ENCODE data around the gene TMX1. TPM values are rescaled to one million over a fixed set of nuclear protein-coding genes. Genes with fewer than 3 reads are reported as not detected.

The TMX1 gene
- total and polyA plus RNA-seq, 2 experiments from 2014 or later, result 61.5 to 126 TPM

GRCh38 chr14:51246032-51246431 is 6.0 kb downstream of the TMX1 start (continued):
- TF ChIP-seq, protein P1, sequence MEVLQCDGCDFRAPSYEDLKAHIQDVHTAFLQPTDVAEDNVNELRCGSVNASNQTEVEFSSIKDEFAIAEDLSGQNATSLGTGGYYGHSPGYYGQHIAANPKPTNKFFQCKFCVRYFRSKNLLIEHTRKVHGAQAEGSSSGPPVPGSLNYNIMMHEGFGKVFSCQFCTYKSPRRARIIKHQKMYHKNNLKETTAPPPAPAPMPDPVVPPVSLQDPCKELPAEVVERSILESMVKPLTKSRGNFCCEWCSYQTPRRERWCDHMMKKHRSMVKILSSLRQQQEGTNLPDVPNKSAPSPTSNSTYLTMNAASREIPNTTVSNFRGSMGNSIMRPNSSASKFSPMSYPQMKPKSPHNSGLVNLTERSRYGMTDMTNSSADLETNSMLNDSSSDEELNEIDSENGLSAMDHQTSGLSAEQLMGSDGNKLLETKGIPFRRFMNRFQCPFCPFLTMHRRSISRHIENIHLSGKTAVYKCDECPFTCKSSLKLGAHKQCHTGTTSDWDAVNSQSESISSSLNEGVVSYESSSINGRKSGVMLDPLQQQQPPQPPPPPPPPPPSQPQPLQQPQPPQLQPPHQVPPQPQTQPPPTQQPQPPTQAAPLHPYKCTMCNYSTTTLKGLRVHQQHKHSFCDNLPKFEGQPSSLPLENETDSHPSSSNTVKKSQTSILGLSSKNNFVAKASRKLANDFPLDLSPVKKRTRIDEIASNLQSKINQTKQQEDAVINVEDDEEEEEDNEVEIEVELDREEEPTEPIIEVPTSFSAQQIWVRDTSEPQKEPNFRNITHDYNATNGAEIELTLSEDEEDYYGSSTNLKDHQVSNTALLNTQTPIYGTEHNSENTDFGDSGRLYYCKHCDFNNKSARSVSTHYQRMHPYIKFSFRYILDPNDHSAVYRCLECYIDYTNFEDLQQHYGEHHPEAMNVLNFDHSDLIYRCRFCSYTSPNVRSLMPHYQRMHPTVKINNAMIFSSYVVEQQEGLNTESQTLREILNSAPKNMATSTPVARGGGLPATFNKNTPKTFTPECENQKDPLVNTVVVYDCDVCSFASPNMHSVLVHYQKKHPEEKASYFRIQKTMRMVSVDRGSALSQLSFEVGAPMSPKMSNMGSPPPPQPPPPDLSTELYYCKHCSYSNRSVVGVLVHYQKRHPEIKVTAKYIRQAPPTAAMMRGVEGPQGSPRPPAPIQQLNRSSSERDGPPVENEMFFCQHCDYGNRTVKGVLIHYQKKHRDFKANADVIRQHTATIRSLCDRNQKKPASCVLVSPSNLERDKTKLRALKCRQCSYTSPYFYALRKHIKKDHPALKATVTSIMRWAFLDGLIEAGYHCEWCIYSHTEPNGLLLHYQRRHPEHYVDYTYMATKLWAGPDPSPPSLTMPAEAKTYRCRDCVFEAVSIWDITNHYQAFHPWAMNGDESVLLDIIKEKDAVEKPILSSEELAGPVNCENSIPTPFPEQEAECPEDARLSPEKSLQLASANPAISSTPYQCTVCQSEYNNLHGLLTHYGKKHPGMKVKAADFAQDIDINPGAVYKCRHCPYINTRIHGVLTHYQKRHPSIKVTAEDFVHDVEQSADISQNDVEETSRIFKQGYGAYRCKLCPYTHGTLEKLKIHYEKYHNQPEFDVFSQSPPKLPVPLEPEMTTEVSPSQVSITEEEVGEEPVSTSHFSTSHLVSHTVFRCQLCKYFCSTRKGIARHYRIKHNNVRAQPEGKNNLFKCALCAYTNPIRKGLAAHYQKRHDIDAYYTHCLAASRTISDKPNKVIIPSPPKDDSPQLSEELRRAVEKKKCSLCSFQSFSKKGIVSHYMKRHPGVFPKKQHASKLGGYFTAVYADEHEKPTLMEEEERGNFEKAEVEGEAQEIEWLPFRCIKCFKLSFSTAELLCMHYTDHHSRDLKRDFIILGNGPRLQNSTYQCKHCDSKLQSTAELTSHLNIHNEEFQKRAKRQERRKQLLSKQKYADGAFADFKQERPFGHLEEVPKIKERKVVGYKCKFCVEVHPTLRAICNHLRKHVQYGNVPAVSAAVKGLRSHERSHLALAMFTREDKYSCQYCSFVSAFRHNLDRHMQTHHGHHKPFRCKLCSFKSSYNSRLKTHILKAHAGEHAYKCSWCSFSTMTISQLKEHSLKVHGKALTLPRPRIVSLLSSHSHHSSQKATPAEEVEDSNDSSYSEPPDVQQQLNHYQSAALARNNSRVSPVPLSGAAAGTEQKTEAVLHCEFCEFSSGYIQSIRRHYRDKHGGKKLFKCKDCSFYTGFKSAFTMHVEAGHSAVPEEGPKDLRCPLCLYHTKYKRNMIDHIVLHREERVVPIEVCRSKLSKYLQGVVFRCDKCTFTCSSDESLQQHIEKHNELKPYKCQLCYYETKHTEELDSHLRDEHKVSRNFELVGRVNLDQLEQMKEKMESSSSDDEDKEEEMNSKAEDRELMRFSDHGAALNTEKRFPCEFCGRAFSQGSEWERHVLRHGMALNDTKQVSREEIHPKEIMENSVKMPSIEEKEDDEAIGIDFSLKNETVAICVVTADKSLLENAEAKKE (CRISPR knock-in tag; IDR thresholded peaks at IDR 0.05), result no peak
- TF ChIP-seq ZNF114 (CRISPR knock-in tag; IDR thresholded peaks at IDR 0.05) (no peak), STAT1 (IDR thresholded peaks at IDR 0.05; ENCODE audit: unreplicated experiment) (no peak), POLR2AphosphoS5 (IDR thresholded peaks at IDR 0.05; ENCODE audit: low read depth) (no peak), CTCF (conservative IDR thresholded peaks at IDR 0.05; ENCODE audit: low read depth in 2 of 2) (no peak), ZNF331 (CRISPR knock-in tag; IDR thresholded peaks at IDR 0.05; ENCODE audit: low read depth) (no peak)
- TF ChIP-seq, protein P2, sequence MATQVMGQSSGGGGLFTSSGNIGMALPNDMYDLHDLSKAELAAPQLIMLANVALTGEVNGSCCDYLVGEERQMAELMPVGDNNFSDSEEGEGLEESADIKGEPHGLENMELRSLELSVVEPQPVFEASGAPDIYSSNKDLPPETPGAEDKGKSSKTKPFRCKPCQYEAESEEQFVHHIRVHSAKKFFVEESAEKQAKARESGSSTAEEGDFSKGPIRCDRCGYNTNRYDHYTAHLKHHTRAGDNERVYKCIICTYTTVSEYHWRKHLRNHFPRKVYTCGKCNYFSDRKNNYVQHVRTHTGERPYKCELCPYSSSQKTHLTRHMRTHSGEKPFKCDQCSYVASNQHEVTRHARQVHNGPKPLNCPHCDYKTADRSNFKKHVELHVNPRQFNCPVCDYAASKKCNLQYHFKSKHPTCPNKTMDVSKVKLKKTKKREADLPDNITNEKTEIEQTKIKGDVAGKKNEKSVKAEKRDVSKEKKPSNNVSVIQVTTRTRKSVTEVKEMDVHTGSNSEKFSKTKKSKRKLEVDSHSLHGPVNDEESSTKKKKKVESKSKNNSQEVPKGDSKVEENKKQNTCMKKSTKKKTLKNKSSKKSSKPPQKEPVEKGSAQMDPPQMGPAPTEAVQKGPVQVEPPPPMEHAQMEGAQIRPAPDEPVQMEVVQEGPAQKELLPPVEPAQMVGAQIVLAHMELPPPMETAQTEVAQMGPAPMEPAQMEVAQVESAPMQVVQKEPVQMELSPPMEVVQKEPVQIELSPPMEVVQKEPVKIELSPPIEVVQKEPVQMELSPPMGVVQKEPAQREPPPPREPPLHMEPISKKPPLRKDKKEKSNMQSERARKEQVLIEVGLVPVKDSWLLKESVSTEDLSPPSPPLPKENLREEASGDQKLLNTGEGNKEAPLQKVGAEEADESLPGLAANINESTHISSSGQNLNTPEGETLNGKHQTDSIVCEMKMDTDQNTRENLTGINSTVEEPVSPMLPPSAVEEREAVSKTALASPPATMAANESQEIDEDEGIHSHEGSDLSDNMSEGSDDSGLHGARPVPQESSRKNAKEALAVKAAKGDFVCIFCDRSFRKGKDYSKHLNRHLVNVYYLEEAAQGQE (IDR thresholded peaks at IDR 0.05; ENCODE audit: unreplicated experiment), result no peak

Data from GM23338 (cell line).